ENCODE measurements around the gene KDM1A.

GRCh38 chr1:23008901-23009300 lies 10.4 kb upstream of the KDM1A start:
- TF ChIP-seq POLR2A (IDR thresholded peaks at IDR 0.05): no peak
- TF ChIP-seq CTCF (IDR thresholded peaks at IDR 0.05): no peak
- TF ChIP-seq EP300 (IDR thresholded peaks at IDR 0.05): no peak

Data from tibial nerve (tissue), 4 donors.